ENCODE data around the gene PATL2. TPM values are rescaled to one million over a fixed set of nuclear protein-coding genes. Genes with fewer than 3 reads are reported as not detected.

The PATL2 gene
- total and polyA plus RNA-seq, 7 donors: 0.03 to 0.88 (median 0.23) TPM; not detected in 2

DNA sequence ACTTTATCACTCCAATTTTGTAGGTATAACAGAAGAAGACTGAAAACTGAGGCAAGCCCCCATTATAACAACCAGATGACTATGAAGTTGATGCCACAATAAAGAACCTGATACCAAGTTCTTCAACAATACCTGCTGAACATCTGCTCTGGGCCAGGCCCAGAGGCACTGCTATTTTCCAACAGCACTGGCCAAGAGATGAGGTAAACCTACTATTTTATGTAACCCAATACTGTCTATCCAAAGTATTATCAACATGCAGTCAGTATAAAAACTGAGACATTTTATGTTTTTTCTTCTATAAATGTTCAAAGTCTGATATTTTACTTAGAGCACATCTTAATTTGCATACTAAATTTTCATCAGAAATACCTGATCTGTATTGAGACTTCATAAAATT, 53.7 kb downstream of the PATL2 start:
- peak; percentile 38 to 63 (median 52) for ATAC-seq
- Histone ChIP-seq H3K9me3 (no peaks in the 10 kb centered on the region), H3K4me3 (no peak overlapping the region), H3K4me1 (peaks cover 28% of the 10 kb centered on the region), H3K27ac (peak overlapping the region; percentile 50), H3K27me3 (ENCODE audit: insufficient read depth in 3 of 3, low read length in 2 of 3) (no peaks in the 10 kb centered on the region), H3K36me3 (ENCODE audit: insufficient read depth in 1 of 2, low read depth in 1 of 2) (peaks cover 9 to 69% of the 10 kb centered on the region in 2 donors)
- TF ChIP-seq, protein P1, sequence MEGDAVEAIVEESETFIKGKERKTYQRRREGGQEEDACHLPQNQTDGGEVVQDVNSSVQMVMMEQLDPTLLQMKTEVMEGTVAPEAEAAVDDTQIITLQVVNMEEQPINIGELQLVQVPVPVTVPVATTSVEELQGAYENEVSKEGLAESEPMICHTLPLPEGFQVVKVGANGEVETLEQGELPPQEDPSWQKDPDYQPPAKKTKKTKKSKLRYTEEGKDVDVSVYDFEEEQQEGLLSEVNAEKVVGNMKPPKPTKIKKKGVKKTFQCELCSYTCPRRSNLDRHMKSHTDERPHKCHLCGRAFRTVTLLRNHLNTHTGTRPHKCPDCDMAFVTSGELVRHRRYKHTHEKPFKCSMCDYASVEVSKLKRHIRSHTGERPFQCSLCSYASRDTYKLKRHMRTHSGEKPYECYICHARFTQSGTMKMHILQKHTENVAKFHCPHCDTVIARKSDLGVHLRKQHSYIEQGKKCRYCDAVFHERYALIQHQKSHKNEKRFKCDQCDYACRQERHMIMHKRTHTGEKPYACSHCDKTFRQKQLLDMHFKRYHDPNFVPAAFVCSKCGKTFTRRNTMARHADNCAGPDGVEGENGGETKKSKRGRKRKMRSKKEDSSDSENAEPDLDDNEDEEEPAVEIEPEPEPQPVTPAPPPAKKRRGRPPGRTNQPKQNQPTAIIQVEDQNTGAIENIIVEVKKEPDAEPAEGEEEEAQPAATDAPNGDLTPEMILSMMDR (IDR thresholded peaks at IDR 0.05): no peak
- intact Hi-C loops (cut with DNase I): no loop called here
- no peak for DNase-seq

GRCh38 chr15:44656913-44657312, 54.2 kb downstream of the PATL2 start:
- peaks cover 9 to 74% of the 10 kb centered on the region in 2 donors for H3K36me3 ChIP-seq (ENCODE audit: insufficient read depth in 1 of 2, low read depth in 1 of 2)
- intact Hi-C loops (cut with DNase I): no loop called here
- no peaks in the 10 kb centered on the region for H3K27me3 ChIP-seq (ENCODE audit: insufficient read depth in 3 of 3, low read length in 2 of 3)
- TF ChIP-seq, protein P1 (IDR thresholded peaks at IDR 0.05): no peak
- WGBS, 3 donors: 45 to 65% (median 50%) methylated on average over 3 of the region's 3 CpGs
- DNase-seq (no peak), ATAC-seq (peak; percentile 54 to 83 (median 68))
- no peaks in the 10 kb centered on the region for H3K9me3 ChIP-seq
- peak overlapping the region; percentile 50 for H3K27ac ChIP-seq
- peaks cover 23% of the 10 kb centered on the region for H3K4me1 ChIP-seq
- no peak overlapping the region for H3K4me3 ChIP-seq

DNA sequence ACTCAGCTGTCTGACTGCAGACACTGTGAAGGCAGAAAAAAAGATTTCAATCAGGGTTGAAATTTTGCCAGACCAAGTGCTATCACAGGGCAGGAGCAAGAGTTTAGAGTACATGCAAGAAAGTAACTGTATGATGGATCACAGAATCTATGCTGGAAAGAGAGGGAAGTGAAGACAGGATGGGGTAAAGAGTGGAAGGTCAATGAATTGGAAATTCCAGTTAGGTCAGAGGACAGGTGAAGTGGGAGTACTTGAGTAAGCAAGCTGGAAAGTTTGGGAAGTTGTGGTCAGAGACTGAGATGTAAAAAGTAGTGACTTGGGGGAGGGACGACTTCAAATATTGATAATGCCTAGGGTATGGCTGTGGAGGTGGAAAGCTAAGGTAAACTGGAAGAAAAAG, 54.8 kb downstream of the PATL2 start:
- Histone ChIP-seq H3K4me3 (no peak overlapping the region), H3K27ac (peak overlapping the region; percentile 50), H3K27me3 (ENCODE audit: insufficient read depth in 3 of 3, low read length in 2 of 3) (no peaks in the 10 kb centered on the region), H3K4me1 (peaks cover 17% of the 10 kb centered on the region), H3K9me3 (no peaks in the 10 kb centered on the region), H3K36me3 (ENCODE audit: insufficient read depth in 1 of 2, low read depth in 1 of 2) (peaks cover 9 to 80% of the 10 kb centered on the region in 2 donors)
- WGBS, 3 donors: 93 to 97% (median 94%) methylated on average over 1 of the region's 1 CpG
- no peak for DNase-seq
- TF ChIP-seq, protein P1 (IDR thresholded peaks at IDR 0.05): no peak
- intact Hi-C loops (cut with DNase I): no loop called here
- no peak for ATAC-seq

DNA sequence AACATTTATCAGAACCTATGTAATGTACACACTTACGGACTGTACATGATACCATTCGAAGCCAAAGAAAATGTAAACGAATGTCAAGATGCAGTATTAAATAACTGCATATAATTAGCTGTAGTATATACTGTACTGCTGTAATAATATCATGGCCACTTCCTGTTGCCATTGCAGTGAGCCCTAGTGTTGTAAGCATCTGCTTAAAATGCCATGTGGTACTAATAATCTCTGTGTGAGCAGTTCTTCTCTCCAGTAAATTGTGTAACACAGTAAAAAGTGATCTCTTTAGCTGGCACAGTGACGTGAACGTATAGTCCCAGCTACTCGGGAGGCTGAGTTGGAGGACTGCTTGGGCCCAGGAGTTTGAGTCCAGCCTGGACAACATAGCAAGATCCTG, 56.3 kb downstream of the PATL2 start:
- H3K27ac ChIP-seq: no peak overlapping the region
- H3K4me3 ChIP-seq: no peak overlapping the region
- intact Hi-C loops (cut with DNase I): no loop called here
- TF ChIP-seq, protein P1 (IDR thresholded peaks at IDR 0.05): no peak
- ATAC-seq: no peak
- 92 to 96% (median 94%) methylated on average over 6 of the region's 6 CpGs for WGBS, 3 donors
- no peaks in the 10 kb centered on the region for H3K27me3 ChIP-seq (ENCODE audit: insufficient read depth in 3 of 3, low read length in 2 of 3)
- no peak for DNase-seq
- peaks cover 14% of the 10 kb centered on the region for H3K4me1 ChIP-seq
- no peaks in the 10 kb centered on the region for H3K9me3 ChIP-seq
- peaks cover 9 to 91% of the 10 kb centered on the region in 2 donors for H3K36me3 ChIP-seq (ENCODE audit: insufficient read depth in 1 of 2, low read depth in 1 of 2)

DNA sequence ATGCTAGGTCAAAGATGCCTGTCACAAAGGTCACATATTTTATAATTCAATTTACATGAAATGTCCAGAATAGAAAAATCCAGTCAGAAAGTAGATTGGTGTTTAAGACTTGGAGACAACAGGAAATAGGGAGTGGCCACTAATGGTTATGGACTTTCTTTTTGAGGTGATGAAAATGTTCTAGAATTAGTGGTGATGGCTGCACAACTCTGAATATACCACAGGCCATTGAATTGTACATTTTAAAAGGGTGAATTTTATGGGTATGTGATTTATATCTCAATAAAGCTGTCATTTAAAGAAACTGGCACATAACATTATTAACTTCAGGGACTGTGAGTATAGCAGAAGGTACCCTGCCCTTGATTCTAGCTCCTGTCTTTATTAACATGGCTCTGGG, 63.5 kb downstream of the PATL2 start:
- Histone ChIP-seq H3K9me3 (peaks cover 7% of the 10 kb centered on the region), H3K4me3 (no peak overlapping the region), H3K27ac (no peak overlapping the region), H3K4me1 (no peaks in the 10 kb centered on the region), H3K36me3 (ENCODE audit: insufficient read depth in 1 of 2, low read depth in 1 of 2) (peaks cover 14 to 94% of the 10 kb centered on the region in 2 donors), H3K27me3 (ENCODE audit: insufficient read depth in 3 of 3, low read length in 2 of 3) (no peaks in the 10 kb centered on the region)
- intact Hi-C loops (cut with DNase I): no loop called here
- no peak for DNase-seq
- ATAC-seq: no peak
- TF ChIP-seq, protein P1 (IDR thresholded peaks at IDR 0.05): no peak

Measured in psoas muscle (tissue), 8 donors.